ENCODE data around the gene COX5A. TPM values are rescaled to one million over a fixed set of nuclear protein-coding genes. Genes with fewer than 3 reads are reported as not detected.

Gene COX5A
- total RNA-seq, 1 donor from 2014 or later, result 207 TPM

GRCh38 chr15:74957476-74958035 is 19.7 kb upstream of the COX5A start:
- H2AFZ ChIP-seq (ENCODE audit: low read depth, low read length), result peak overlapping the region; percentile 89
- TF ChIP-seq EZH2 (IDR thresholded peaks at IDR 0.05; ENCODE audit: insufficient read depth, low read length), result no peak
- TF ChIP-seq CTCF (IDR thresholded peaks at IDR 0.05; ENCODE audit: insufficient read depth, low read depth, low read length), result no peak
- peak overlapping the region; percentile 34 for H3K27ac Mint-ChIP-seq (ENCODE audit: unreplicated experiment)
- no peak overlapping the region for H3K27ac ChIP-seq (ENCODE audit: low read depth, low read length)
- DNase-seq (ENCODE audit: low read depth) (no peak), FAIRE-seq (no peak)
- H3K9me3 ChIP-seq (ENCODE audit: insufficient read depth, low read depth, low read length), result no peaks in the 10 kb centered on the region
- no peaks in the 10 kb centered on the region for H3K79me2 ChIP-seq (ENCODE audit: insufficient read depth, low read length)
- peaks cover 10% of the 10 kb centered on the region for H4K20me1 ChIP-seq (ENCODE audit: insufficient read depth, low read length)
- H3K4me3 ChIP-seq (ENCODE audit: insufficient read depth, low read depth, low read length), result peak overlapping the region; percentile 64
- peaks cover 32% of the 10 kb centered on the region for H3K27me3 ChIP-seq (ENCODE audit: insufficient read depth, low read length)
- peaks cover 7% of the 10 kb centered on the region for H3K4me1 Mint-ChIP-seq (ENCODE audit: low read depth, unreplicated experiment)
- H3K9me3 Mint-ChIP-seq (ENCODE audit: unreplicated experiment), result no peaks in the 10 kb centered on the region
- no peaks in the 10 kb centered on the region for H3K36me3 ChIP-seq (ENCODE audit: insufficient read depth, low read length)
- H3K36me3 Mint-ChIP-seq (ENCODE audit: low read depth, unreplicated experiment), result no peaks in the 10 kb centered on the region
- peaks cover 43% of the 10 kb centered on the region for H3K27me3 Mint-ChIP-seq (ENCODE audit: low read depth, unreplicated experiment)
- H3K4me2 ChIP-seq (ENCODE audit: low read length), result peak overlapping the region; percentile 95
- H3K9ac ChIP-seq (ENCODE audit: low read length), result peak overlapping the region; percentile 59
- peak overlapping the region; percentile 78 for H3K4me3 Mint-ChIP-seq (ENCODE audit: unreplicated experiment)
- H3K4me1 ChIP-seq (ENCODE audit: insufficient read depth, low read length), result peaks cover 34% of the 10 kb centered on the region

GRCh38 chr15:74956648-74957475 is 19.0 kb upstream of the COX5A start, which contains the start of gene RPP25:
Gene RPP25, minus strand, starts transcription at chr15:74956772. Its CDS starts 189 bp downstream, at chr15:74956583.
- H3K4me2 ChIP-seq (ENCODE audit: low read length), result peak within 1 kb of the TSS; percentile 95
- FAIRE-seq, result no peak
- peak; percentile 36 for DNase-seq (ENCODE audit: low read depth)
- Mint-ChIP-seq H3K27ac (ENCODE audit: unreplicated experiment) (peak within 1 kb of the TSS; percentile 34), H3K27me3 (ENCODE audit: low read depth, unreplicated experiment) (peaks cover 36% of the 10 kb centered on the region), H3K4me3 (ENCODE audit: unreplicated experiment) (peak within 1 kb of the TSS; percentile 81), H3K9me3 (ENCODE audit: unreplicated experiment) (no peaks in the 10 kb centered on the region), H3K36me3 (ENCODE audit: low read depth, unreplicated experiment) (no peaks in the 10 kb centered on the region), H3K4me1 (ENCODE audit: low read depth, unreplicated experiment) (peaks cover 10% of the 10 kb centered on the region)
- peak within 1 kb of the TSS; percentile 64 for H3K4me3 ChIP-seq (ENCODE audit: insufficient read depth, low read depth, low read length)
- no peaks in the 10 kb centered on the region for H3K79me2 ChIP-seq (ENCODE audit: insufficient read depth, low read length)
- H3K36me3 ChIP-seq (ENCODE audit: insufficient read depth, low read length), result no peaks in the 10 kb centered on the region
- peak within 1 kb of the TSS; percentile 89 for H2AFZ ChIP-seq (ENCODE audit: low read depth, low read length)
- TF ChIP-seq EZH2 (IDR thresholded peaks at IDR 0.05; ENCODE audit: insufficient read depth, low read length) (peak; percentile 25), CTCF (IDR thresholded peaks at IDR 0.05; ENCODE audit: insufficient read depth, low read depth, low read length) (no peak)
- H3K4me1 ChIP-seq (ENCODE audit: insufficient read depth, low read length), result peaks cover 34% of the 10 kb centered on the region
- no peaks in the 10 kb centered on the region for H3K9me3 ChIP-seq (ENCODE audit: insufficient read depth, low read depth, low read length)
- H3K27me3 ChIP-seq (ENCODE audit: insufficient read depth, low read length), result peaks cover 31% of the 10 kb centered on the region
- H3K27ac ChIP-seq (ENCODE audit: low read depth, low read length), result no peak within 1 kb of the TSS
- peak within 1 kb of the TSS; percentile 59 for H3K9ac ChIP-seq (ENCODE audit: low read length)
- H4K20me1 ChIP-seq (ENCODE audit: insufficient read depth, low read length), result peaks cover 10% of the 10 kb centered on the region

Measured in astrocyte (in vitro differentiated cells and primary cell).